K562 (cell line): ENCODE measurements around the gene KAT7. TPM values are rescaled to one million over a fixed set of nuclear protein-coding genes. Genes with fewer than 3 reads are reported as not detected.

Source experiments
- CHCHD3 ChIP-seq: fragments of 250-450 bp; sonication (Bioruptor Pico); IDR thresholded peaks from 2 replicates; pipeline ENCODE4 v2.1.2; 2022; ENCODE audit warnings: mild to moderate bottlenecking
- CUX1 ChIP-seq: fragments of 200-800 bp; sonication (Bioruptor generic); IDR thresholded peaks from 2 replicates; pipeline ENCODE4 v1.6.1; 2016; ENCODE audit warnings: missing genetic modification characterization, missing compliant biosample characterization
- GABPB1 ChIP-seq: sonication (generic); formaldehyde crosslinking; IDR thresholded peaks from 2 replicates; pipeline ENCODE4 v1.8.0; 2022; ENCODE audit warnings: mild to moderate bottlenecking, missing genetic modification reagents
- HDAC6 ChIP-seq: IDR thresholded peaks from 2 replicates; pipeline ENCODE4 v1.6.1; 2012; ENCODE audit warnings: low read depth, mild to moderate bottlenecking, control low read depth, inconsistent platforms, low read length, moderate library complexity
- HEY1 ChIP-seq: fragments of 250-450 bp; sonication (Bioruptor Pico); IDR thresholded peaks from 2 replicates; pipeline ENCODE4 v1.5.0; 2020; ENCODE audit warnings: mild to moderate bottlenecking, moderate library complexity, borderline replicate concordance
- MXD1 ChIP-seq: fragments of 250-450 bp; sonication (Bioruptor Pico); IDR thresholded peaks from 2 replicates; pipeline ENCODE4 v1.8.0; 2021; ENCODE audit warnings: borderline replicate concordance, mild to moderate bottlenecking, moderate library complexity; ENCODE audit not compliant: poor library complexity, severe bottlenecking
- NBN ChIP-seq: fragments of 450-650 bp; IDR thresholded peaks from 2 replicates; pipeline ENCODE4 v1.6.1; 2016; ENCODE audit warnings: low read depth, mild to moderate bottlenecking
- NR0B1 ChIP-seq: fragments of 450-650 bp; IDR thresholded peaks from one replicate; pipeline ENCODE4 v1.6.1; 2018; ENCODE audit warnings: mild to moderate bottlenecking, moderate library complexity; ENCODE audit not compliant: partially characterized antibody
- PCBP2 ChIP-seq: fragments of 200-400 bp; formaldehyde crosslinking; IDR thresholded peaks from 2 replicates; pipeline ENCODE4 v1.6.1; 2018; ENCODE audit warnings: low read length, low read depth, mild to moderate bottlenecking, moderate library complexity; ENCODE audit not compliant: poor library complexity, severe bottlenecking
- SREBF1 ChIP-seq: fragments of 150-350 bp; IDR thresholded peaks from 2 replicates; pipeline ENCODE4 v1.6.1; 2014; ENCODE audit warnings: antibody characterized with exemption, low read depth, low read length, borderline replicate concordance
- TARDBP ChIP-seq: fragments of 450-650 bp; IDR thresholded peaks from 2 replicates; pipeline ENCODE4 v1.6.1; 2016
- TCFL5 ChIP-seq: fragments of 250-450 bp; sonication (Bioruptor Pico); conservative IDR thresholded peaks from 2 replicates; pipeline ENCODE4 v1.6.1; 2021; ENCODE audit warnings: mild to moderate bottlenecking, moderate library complexity, matching md5 sums
- ZBTB8A ChIP-seq: fragments of 450-650 bp; IDR thresholded peaks from 2 replicates; pipeline ENCODE4 v1.6.1; 2018; ENCODE audit warnings: mild to moderate bottlenecking, moderate library complexity; ENCODE audit not compliant: partially characterized antibody
- ZNF175 ChIP-seq: fragments of 200-800 bp; sonication (Bioruptor generic); IDR thresholded peaks from 2 replicates; pipeline ENCODE4 v1.6.1; 2016; ENCODE audit warnings: low read depth, mild to moderate bottlenecking, missing genetic modification characterization, missing compliant biosample characterization
- ZNF384 ChIP-seq: IDR thresholded peaks from 2 replicates; pipeline ENCODE4 v1.6.1; 2012; ENCODE audit warnings: low read depth, low read length, improper control_type of control experiment
- ZNF561 ChIP-seq: fragments of 450-650 bp; formaldehyde crosslinking; conservative IDR thresholded peaks from 2 replicates; pipeline ENCODE4 v1.4.0; 2020; ENCODE audit warnings: mild to moderate bottlenecking, moderate library complexity
- ZNF589 ChIP-seq: fragments of 200-800 bp; sonication (Bioruptor generic); IDR thresholded peaks from 2 replicates; pipeline ENCODE4 v1.6.1; 2016; ENCODE audit warnings: low read depth, missing genetic modification characterization, missing compliant biosample characterization
- ZNF79 ChIP-seq: fragments of 250-450 bp; sonication (Bioruptor Pico); IDR thresholded peaks from 2 replicates; pipeline ENCODE4 v1.4.0; 2020; ENCODE audit warnings: low read depth, mild to moderate bottlenecking, moderate library complexity
- polyA plus RNA-seq, 8 experiments: library from polyadenylated mRNA; depleted of rRNA in 4 of 8; stranded (reverse) in 5 of 8; unstranded in 3 of 8; fragments of >200 nt; fragmentation: Nextera tagmentation in 2 of 8; fragmentation: Illumina TruSeq in 1 of 8; extraction: Ambion mirVana in 2 of 8; extraction: Trizol in 1 of 8; gene quantifications; 2 replicates each; pipeline versions ENCODE4 v1.2.1 to v1.2.3, GENCODE V29; 2011 to 2014; ENCODE audit warnings: inconsistent platforms in 1 of 8, missing spikeins in 1 of 8
- total RNA-seq, 7 experiments: library from RNA; depleted of rRNA in 6 of 7; stranded (reverse); fragments of >200 nt in 6 of 7; fragmentation: Illumina TruSeq in 2 of 7; extraction: Trizol in 2 of 7; gene quantifications; 2 replicates each; pipeline versions ENCODE4 v1.2.1 to v1.2.3, GENCODE V29; 2011 to 2021; ENCODE audit warnings: low replicate concordance in 1 of 7
- TF ChIP-seq, protein P1 (sequence below): fragments of 450-650 bp; IDR thresholded peaks from 2 replicates; pipeline ENCODE4 v1.6.1; 2016
- TF ChIP-seq, protein P2 (sequence below): fragments of 250-450 bp; sonication (Bioruptor Pico); IDR thresholded peaks from 2 replicates; pipeline ENCODE4 v1.6.1; 2021; ENCODE audit warnings: mild to moderate bottlenecking

KAT7 gene
- total and polyA plus RNA-seq, 9 of the 15 experiments (the other 6 are each of a cell fraction or from before 2014, with no cell fraction given) = 10.8 to 57.3 (median 34.8) TPM

- TF ChIP-seq HEY1 (CRISPR knock-in tag) = peak; percentile 89
- no peak for TF ChIP-seq CHCHD3
- peak; percentile 78 for TF ChIP-seq ZNF79 (CRISPR knock-in tag)
- TF ChIP-seq TARDBP = peak; percentile 99
- TF ChIP-seq HDAC6 = no peak
- TF ChIP-seq GABPB1 (CRISPR knock-in tag) = peak; percentile 85
- TF ChIP-seq NR0B1 = no peak
- TF ChIP-seq ZNF175 (CRISPR knock-in tag) = peak; percentile 99
- no peak for TF ChIP-seq PCBP2
- no peak for TF ChIP-seq ZNF561 (CRISPR knock-in tag)
- TF ChIP-seq, protein P1, sequence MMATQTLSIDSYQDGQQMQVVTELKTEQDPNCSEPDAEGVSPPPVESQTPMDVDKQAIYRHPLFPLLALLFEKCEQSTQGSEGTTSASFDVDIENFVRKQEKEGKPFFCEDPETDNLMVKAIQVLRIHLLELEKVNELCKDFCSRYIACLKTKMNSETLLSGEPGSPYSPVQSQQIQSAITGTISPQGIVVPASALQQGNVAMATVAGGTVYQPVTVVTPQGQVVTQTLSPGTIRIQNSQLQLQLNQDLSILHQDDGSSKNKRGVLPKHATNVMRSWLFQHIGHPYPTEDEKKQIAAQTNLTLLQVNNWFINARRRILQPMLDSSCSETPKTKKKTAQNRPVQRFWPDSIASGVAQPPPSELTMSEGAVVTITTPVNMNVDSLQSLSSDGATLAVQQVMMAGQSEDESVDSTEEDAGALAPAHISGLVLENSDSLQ = peak; percentile 87
- TF ChIP-seq CUX1 = peak; percentile 98
- 0 out of 2 replicates have a peak, but pooled peaks have one; percentile 31 for TF ChIP-seq SREBF1
- TF ChIP-seq NBN = peak; percentile 100
- no peak for TF ChIP-seq MXD1 (CRISPR knock-in tag)
- no peak; the same call in 1 of the 2 replicates for TF ChIP-seq ZNF384
- TF ChIP-seq, protein P2, sequence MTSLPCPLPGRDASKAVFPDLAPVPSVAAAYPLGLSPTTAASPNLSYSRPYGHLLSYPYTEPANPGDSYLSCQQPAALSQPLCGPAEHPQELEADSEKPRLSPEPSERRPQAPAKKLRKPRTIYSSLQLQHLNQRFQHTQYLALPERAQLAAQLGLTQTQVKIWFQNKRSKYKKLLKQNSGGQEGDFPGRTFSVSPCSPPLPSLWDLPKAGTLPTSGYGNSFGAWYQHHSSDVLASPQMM = no peak
- TF ChIP-seq ZBTB8A = no peak
- TF ChIP-seq TCFL5 (CRISPR knock-in tag) = peak; percentile 2; the same call in 1 of the 2 replicates
- TF ChIP-seq ZNF589 (CRISPR knock-in tag) = peak; percentile 99
These were observed 48.7 kb upstream of the KAT7 start (continued) for GRCh38 chr17:49739641-49740271.
